ENCODE data around the gene S100PBP.

Gene S100PBP

GRCh38 chr1:32817159-32817814 is at the start of gene S100PBP, which contains the start of gene YARS1:
Gene S100PBP, plus strand, starts transcription at chr1:32817653. Its CDS starts 8,447 bp downstream, at chr1:32826100.
Gene YARS1, minus strand, starts transcription at chr1:32817358. Its CDS starts 114 bp downstream, at chr1:32817244.
- Histone ChIP-seq H3K27me3 (ENCODE audit: control insufficient read depth, insufficient read depth, low read length) (no peaks in the 10 kb centered on the region), H3K36me3 (ENCODE audit: control insufficient read depth, low read depth, low read length) (no peaks in the 10 kb centered on the region), H3K4me3 (ENCODE audit: low read length) (peak within 1 kb of the TSS; percentile 99), H3K4me1 (ENCODE audit: control insufficient read depth, low read depth, low read length) (peaks cover 15% of the 10 kb centered on the region), H3K9me3 (ENCODE audit: control insufficient read depth, low read depth, low read length) (no peaks in the 10 kb centered on the region), H3K9ac (ENCODE audit: low read length) (peak within 1 kb of the TSS; percentile 100), H3K27ac (ENCODE audit: low read length) (peak within 1 kb of the TSS; percentile 97)

DNA sequence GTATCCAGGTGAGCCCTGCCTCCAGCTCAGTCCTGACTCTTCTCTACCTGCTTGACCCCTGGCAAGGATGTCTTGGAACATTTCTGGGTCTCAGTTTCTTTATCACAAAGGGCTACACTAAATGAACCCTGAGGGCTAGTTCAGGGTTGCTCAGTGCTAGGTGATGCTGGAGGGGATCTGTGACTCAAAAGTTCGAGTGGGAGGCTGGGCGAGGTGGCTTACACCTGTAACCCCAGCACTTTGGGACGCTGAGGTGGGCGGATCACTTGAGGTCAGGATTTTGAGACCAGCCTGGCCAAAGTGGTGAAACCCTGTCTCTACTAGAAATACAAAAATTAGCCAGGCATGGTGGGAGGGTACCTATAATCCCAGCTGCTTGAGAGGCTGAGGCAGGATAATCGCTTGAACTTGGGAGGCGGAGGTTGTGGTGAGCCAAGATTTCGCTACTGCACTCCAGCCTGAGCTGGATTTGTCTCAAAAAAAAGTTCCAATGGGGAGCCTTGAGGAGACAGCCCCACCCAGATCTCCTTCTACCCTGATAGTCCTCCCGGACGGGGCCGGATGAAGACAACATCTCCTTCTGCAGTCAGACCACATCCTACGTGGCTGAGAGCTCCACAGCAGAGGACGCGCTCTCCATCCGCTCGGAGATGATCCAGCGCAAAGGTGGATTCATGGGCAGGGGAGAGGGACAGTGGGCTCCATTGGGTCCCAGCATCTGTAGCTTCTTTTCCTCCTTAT is 49.2 kb upstream of the S100PBP start:
- Histone ChIP-seq H3K4me1 (ENCODE audit: control insufficient read depth, low read depth, low read length) (peaks cover 32% of the 10 kb centered on the region), H3K9me3 (ENCODE audit: control insufficient read depth, low read depth, low read length) (no peaks in the 10 kb centered on the region), H3K4me3 (ENCODE audit: low read length) (no peak overlapping the region), H3K27me3 (ENCODE audit: control insufficient read depth, insufficient read depth, low read length) (no peaks in the 10 kb centered on the region), H3K9ac (ENCODE audit: low read length) (no peak overlapping the region), H3K27ac (ENCODE audit: low read length) (no peak overlapping the region), H3K36me3 (ENCODE audit: control insufficient read depth, low read depth, low read length) (peaks cover 22% of the 10 kb centered on the region)

GRCh38 chr1:32769524-32770220 is 47.8 kb upstream of the S100PBP start:
- Histone ChIP-seq H3K27ac (ENCODE audit: low read length) (no peak overlapping the region), H3K36me3 (ENCODE audit: control insufficient read depth, low read depth, low read length) (peaks cover 30% of the 10 kb centered on the region), H3K9me3 (ENCODE audit: control insufficient read depth, low read depth, low read length) (no peaks in the 10 kb centered on the region), H3K9ac (ENCODE audit: low read length) (no peak overlapping the region), H3K4me1 (ENCODE audit: control insufficient read depth, low read depth, low read length) (peaks cover 32% of the 10 kb centered on the region), H3K27me3 (ENCODE audit: control insufficient read depth, insufficient read depth, low read length) (no peaks in the 10 kb centered on the region), H3K4me3 (ENCODE audit: low read length) (no peak overlapping the region)

- Histone ChIP-seq H3K9ac (ENCODE audit: low read length) (no peak overlapping the region), H3K4me3 (ENCODE audit: low read length) (no peak overlapping the region), H3K27ac (ENCODE audit: low read length) (no peak overlapping the region), H3K36me3 (ENCODE audit: control insufficient read depth, low read depth, low read length) (peaks cover 34% of the 10 kb centered on the region), H3K9me3 (ENCODE audit: control insufficient read depth, low read depth, low read length) (no peaks in the 10 kb centered on the region), H3K4me1 (ENCODE audit: control insufficient read depth, low read depth, low read length) (peaks cover 28% of the 10 kb centered on the region), H3K27me3 (ENCODE audit: control insufficient read depth, insufficient read depth, low read length) (no peaks in the 10 kb centered on the region)
Measured at GRCh38 chr1:32770221-32770731, 47.2 kb upstream of the S100PBP start.

DNA sequence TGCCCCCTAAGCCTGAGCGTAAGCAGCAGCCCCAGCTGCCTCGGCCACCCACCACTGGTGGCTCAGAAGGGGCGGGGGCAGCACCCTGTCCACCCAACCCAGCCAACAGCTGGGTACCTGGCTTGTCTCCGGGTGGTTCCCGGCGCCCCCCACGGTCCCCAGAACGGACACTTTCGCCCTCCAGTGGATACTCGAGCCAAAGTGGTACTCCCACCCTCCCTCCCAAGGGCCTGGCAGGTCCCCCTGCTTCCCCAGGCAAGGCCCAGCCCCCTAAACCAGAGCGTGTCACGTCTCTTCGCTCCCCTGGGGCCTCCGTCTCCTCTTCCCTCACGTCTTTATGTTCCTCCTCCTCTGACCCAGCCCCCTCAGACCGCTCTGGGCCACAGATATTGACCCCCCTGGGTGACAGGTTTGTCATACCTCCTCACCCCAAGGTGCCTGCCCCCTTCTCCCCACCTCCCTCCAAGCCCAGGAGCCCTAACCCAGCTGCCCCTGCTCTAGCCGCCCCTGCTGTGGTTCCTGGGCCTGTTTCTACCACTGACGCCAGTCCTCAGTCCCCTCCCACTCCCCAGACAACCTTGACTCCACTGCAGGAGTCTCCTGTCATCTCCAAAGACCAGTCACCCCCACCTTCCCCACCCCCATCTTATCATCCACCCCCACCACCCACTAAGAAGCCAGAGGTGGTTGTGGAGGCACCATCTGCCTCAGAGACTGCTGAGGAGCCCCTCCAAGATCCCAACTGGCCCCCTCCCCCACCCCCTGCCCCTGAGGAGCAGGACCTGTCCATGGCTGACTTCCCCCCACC is 46.5 kb upstream of the S100PBP start:
- H3K9me3 ChIP-seq (ENCODE audit: control insufficient read depth, low read depth, low read length): no peaks in the 10 kb centered on the region
- H3K27me3 ChIP-seq (ENCODE audit: control insufficient read depth, insufficient read depth, low read length): no peaks in the 10 kb centered on the region
- no peak overlapping the region for H3K9ac ChIP-seq (ENCODE audit: low read length)
- H3K4me1 ChIP-seq (ENCODE audit: control insufficient read depth, low read depth, low read length): peaks cover 21% of the 10 kb centered on the region
- H3K36me3 ChIP-seq (ENCODE audit: control insufficient read depth, low read depth, low read length): peaks cover 41% of the 10 kb centered on the region
- H3K27ac ChIP-seq (ENCODE audit: low read length): no peak overlapping the region
- H3K4me3 ChIP-seq (ENCODE audit: low read length): no peak overlapping the region

DNA sequence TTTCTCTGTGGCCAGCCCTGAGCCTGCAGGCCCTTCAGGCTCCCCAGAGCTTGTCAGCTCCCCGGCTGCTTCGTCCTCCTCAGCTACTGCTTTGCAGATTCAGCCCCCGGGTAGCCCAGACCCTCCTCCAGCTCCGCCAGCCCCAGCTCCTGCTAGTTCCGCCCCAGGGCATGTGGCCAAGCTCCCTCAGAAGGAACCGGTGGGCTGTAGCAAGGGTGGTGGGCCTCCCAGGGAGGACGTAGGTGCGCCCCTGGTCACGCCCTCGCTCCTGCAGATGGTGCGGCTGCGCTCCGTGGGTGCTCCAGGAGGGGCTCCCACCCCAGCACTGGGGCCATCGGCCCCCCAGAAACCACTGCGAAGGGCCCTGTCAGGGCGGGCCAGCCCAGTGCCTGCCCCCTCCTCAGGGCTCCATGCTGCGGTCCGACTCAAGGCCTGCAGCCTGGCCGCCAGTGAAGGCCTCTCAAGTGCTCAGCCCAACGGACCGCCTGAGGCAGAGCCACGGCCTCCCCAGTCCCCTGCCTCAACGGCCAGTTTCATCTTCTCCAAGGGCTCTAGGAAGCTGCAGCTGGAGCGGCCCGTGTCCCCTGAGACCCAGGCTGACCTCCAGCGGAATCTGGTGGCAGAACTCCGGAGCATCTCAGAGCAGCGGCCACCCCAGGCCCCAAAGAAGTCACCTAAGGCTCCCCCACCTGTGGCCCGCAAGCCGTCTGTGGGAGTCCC is 45.7 kb upstream of the S100PBP start:
- Histone ChIP-seq H3K27ac (ENCODE audit: low read length) (no peak overlapping the region), H3K4me3 (ENCODE audit: low read length) (no peak overlapping the region), H3K27me3 (ENCODE audit: control insufficient read depth, insufficient read depth, low read length) (no peaks in the 10 kb centered on the region), H3K36me3 (ENCODE audit: control insufficient read depth, low read depth, low read length) (peaks cover 41% of the 10 kb centered on the region), H3K4me1 (ENCODE audit: control insufficient read depth, low read depth, low read length) (peaks cover 13% of the 10 kb centered on the region), H3K9ac (ENCODE audit: low read length) (no peak overlapping the region), H3K9me3 (ENCODE audit: control insufficient read depth, low read depth, low read length) (no peaks in the 10 kb centered on the region)

DNA sequence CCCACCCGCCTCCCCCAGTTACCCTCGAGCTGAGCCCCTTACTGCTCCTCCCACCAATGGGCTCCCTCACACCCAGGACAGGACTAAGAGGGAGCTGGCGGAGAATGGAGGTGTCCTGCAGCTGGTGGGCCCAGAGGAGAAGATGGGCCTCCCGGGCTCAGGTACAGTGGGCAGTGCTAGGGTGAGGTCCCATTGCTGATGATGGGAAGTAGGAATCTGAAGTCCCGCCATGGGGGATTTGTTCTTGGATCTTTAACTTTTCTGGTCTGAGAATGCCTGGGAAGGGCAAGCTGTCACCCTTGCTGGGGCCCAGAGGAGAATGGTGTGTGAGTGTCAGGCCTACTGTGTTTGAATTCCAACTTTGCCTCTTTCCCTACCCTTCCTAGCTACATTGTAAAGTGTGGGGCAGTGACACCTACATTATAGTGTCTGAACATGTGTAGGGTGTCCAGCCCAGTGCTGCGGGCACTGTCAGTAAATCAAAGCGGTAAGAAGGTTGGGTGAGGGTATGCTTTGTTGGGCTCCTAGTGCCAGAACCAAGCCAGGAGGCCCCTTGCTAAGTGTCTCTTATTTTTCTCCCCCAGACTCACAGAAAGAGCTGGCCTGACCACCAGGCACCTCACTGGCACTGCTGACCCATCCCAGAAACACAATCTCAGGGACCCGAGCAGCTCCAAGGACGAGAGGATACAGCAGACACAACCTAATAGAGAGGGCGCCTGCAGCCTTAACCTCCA is 45.0 kb upstream of the S100PBP start:
- H3K4me1 ChIP-seq (ENCODE audit: control insufficient read depth, low read depth, low read length): peaks cover 6% of the 10 kb centered on the region
- no peak overlapping the region for H3K9ac ChIP-seq (ENCODE audit: low read length)
- no peak overlapping the region for H3K4me3 ChIP-seq (ENCODE audit: low read length)
- H3K27me3 ChIP-seq (ENCODE audit: control insufficient read depth, insufficient read depth, low read length): no peaks in the 10 kb centered on the region
- no peaks in the 10 kb centered on the region for H3K9me3 ChIP-seq (ENCODE audit: control insufficient read depth, low read depth, low read length)
- peaks cover 41% of the 10 kb centered on the region for H3K36me3 ChIP-seq (ENCODE audit: control insufficient read depth, low read depth, low read length)
- no peak overlapping the region for H3K27ac ChIP-seq (ENCODE audit: low read length)

- H3K9ac ChIP-seq (ENCODE audit: low read length): no peak overlapping the region
- no peak overlapping the region for H3K27ac ChIP-seq (ENCODE audit: low read length)
- H3K4me3 ChIP-seq (ENCODE audit: low read length): no peak overlapping the region
- H3K9me3 ChIP-seq (ENCODE audit: control insufficient read depth, low read depth, low read length): no peaks in the 10 kb centered on the region
- no peaks in the 10 kb centered on the region for H3K27me3 ChIP-seq (ENCODE audit: control insufficient read depth, insufficient read depth, low read length)
- peaks cover 3% of the 10 kb centered on the region for H3K4me1 ChIP-seq (ENCODE audit: control insufficient read depth, low read depth, low read length)
- peaks cover 43% of the 10 kb centered on the region for H3K36me3 ChIP-seq (ENCODE audit: control insufficient read depth, low read depth, low read length)
Measured at GRCh38 chr1:32773018-32773763, 44.3 kb upstream of the S100PBP start.

- Histone ChIP-seq H3K27ac (ENCODE audit: low read length) (no peak overlapping the region), H3K4me3 (ENCODE audit: low read length) (no peak overlapping the region), H3K4me1 (ENCODE audit: control insufficient read depth, low read depth, low read length) (peaks cover 3% of the 10 kb centered on the region), H3K27me3 (ENCODE audit: control insufficient read depth, insufficient read depth, low read length) (no peaks in the 10 kb centered on the region), H3K9ac (ENCODE audit: low read length) (no peak overlapping the region), H3K36me3 (ENCODE audit: control insufficient read depth, low read depth, low read length) (peaks cover 39% of the 10 kb centered on the region), H3K9me3 (ENCODE audit: control insufficient read depth, low read depth, low read length) (no peaks in the 10 kb centered on the region)
Measured at GRCh38 chr1:32773764-32774463, 43.5 kb upstream of the S100PBP start.

Data from iPS-18a (cell line).